Measurements from ENCODE around the gene PDCD4. TPM values are rescaled to one million over a fixed set of nuclear protein-coding genes. Genes with fewer than 3 reads are reported as not detected.

Gene PDCD4
- total and polyA plus RNA-seq, 10 of the 15 experiments (the other 5 are each of a cell fraction or from before 2014, with no cell fraction given), result 101 to 372 (median 171) TPM

DNA sequence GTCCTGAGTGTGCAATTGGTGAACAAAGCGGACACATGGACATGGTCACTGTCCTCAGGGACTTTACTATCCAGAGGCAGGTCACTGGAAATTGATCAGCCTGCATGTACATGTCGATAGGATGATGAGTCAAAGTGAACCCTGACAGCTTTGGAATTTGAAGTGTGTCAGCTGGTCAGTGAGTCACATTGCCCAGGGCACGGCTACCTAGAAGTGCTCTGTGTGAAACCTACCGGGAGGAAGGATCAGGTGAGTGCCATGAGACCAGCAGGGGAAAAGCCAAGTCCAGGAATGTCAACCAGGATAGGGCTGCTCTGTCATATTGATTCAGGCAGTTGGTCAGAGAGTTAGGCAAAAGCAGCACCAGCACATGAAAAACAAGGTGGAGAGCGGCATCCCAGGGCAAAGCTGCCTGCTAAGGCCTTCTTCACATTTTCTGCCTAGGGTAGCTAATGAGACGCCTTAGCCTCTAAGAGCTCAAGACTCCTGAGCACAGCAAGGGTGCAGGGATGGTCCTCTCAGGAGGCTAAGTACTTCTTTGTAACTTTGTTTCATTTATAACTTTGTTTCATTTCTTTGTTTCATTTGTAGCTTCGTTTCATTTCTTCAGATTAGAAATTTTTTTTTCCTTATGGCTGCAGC lies 19.4 kb upstream of the PDCD4 start (continued):
- no peak for TF ChIP-seq ATF7 (IDR thresholded peaks at IDR 0.05; ENCODE audit: low read depth)
- TF ChIP-seq NFXL1 (IDR thresholded peaks at IDR 0.05; ENCODE audit: borderline replicate concordance), result no peak
- TF ChIP-seq CHD1 (IDR thresholded peaks at IDR 0.05; ENCODE audit: low read depth, low read length), result no peak
- no peak for TF ChIP-seq EZH2 (IDR thresholded peaks at IDR 0.05; ENCODE audit: borderline replicate concordance, control insufficient read depth, low read depth, low read length)
- no peak for TF ChIP-seq GABPA (IDR thresholded peaks at IDR 0.05; ENCODE audit: low read depth)
- no peak for TF ChIP-seq ZNF274 (IDR thresholded peaks at IDR 0.05; ENCODE audit: insufficient read depth, insufficient read length)
- no peak for TF ChIP-seq FOXK2 (IDR thresholded peaks at IDR 0.05)
- TF ChIP-seq, protein P1, sequence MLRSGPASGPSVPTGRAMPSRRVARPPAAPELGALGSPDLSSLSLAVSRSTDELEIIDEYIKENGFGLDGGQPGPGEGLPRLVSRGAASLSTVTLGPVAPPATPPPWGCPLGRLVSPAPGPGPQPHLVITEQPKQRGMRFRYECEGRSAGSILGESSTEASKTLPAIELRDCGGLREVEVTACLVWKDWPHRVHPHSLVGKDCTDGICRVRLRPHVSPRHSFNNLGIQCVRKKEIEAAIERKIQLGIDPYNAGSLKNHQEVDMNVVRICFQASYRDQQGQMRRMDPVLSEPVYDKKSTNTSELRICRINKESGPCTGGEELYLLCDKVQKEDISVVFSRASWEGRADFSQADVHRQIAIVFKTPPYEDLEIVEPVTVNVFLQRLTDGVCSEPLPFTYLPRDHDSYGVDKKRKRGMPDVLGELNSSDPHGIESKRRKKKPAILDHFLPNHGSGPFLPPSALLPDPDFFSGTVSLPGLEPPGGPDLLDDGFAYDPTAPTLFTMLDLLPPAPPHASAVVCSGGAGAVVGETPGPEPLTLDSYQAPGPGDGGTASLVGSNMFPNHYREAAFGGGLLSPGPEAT (IDR thresholded peaks at IDR 0.05; ENCODE audit: low read depth), result no peak
- peak; percentile 49 to 55; a peak in 2 of 4 replicates for TF ChIP-seq IKZF2 (IDR thresholded peaks at IDR 0.05)
- no peak for TF ChIP-seq NFYB (IDR thresholded peaks at IDR 0.05; ENCODE audit: insufficient read depth, low read depth, low read length)
- TF ChIP-seq SIN3A (IDR thresholded peaks at IDR 0.05; ENCODE audit: low read depth, low read length), result no peak
- no peak for TF ChIP-seq KDM1A (IDR thresholded peaks at IDR 0.05; ENCODE audit: borderline replicate concordance)
- no peak for TF ChIP-seq STAT1 (conservative IDR thresholded peaks at IDR 0.05)
- TF ChIP-seq, protein P2, sequence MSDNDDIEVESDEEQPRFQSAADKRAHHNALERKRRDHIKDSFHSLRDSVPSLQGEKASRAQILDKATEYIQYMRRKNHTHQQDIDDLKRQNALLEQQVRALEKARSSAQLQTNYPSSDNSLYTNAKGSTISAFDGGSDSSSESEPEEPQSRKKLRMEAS (IDR thresholded peaks at IDR 0.05; ENCODE audit: low read depth, low read length), result no peak
- TF ChIP-seq ZNF384 (IDR thresholded peaks at IDR 0.05; ENCODE audit: borderline replicate concordance, low read depth, low read length), result no peak
- no peak for TF ChIP-seq SUPT20H (IDR thresholded peaks at IDR 0.05; ENCODE audit: borderline replicate concordance, control insufficient read depth, low read depth, low read length)
- TF ChIP-seq, protein P3, sequence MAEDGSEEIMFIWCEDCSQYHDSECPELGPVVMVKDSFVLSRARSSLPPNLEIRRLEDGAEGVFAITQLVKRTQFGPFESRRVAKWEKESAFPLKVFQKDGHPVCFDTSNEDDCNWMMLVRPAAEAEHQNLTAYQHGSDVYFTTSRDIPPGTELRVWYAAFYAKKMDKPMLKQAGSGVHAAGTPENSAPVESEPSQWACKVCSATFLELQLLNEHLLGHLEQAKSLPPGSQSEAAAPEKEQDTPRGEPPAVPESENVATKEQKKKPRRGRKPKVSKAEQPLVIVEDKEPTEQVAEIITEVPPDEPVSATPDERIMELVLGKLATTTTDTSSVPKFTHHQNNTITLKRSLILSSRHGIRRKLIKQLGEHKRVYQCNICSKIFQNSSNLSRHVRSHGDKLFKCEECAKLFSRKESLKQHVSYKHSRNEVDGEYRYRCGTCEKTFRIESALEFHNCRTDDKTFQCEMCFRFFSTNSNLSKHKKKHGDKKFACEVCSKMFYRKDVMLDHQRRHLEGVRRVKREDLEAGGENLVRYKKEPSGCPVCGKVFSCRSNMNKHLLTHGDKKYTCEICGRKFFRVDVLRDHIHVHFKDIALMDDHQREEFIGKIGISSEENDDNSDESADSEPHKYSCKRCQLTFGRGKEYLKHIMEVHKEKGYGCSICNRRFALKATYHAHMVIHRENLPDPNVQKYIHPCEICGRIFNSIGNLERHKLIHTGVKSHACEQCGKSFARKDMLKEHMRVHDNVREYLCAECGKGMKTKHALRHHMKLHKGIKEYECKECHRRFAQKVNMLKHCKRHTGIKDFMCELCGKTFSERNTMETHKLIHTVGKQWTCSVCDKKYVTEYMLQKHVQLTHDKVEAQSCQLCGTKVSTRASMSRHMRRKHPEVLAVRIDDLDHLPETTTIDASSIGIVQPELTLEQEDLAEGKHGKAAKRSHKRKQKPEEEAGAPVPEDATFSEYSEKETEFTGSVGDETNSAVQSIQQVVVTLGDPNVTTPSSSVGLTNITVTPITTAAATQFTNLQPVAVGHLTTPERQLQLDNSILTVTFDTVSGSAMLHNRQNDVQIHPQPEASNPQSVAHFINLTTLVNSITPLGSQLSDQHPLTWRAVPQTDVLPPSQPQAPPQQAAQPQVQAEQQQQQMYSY (CRISPR knock-in tag; IDR thresholded peaks at IDR 0.05), result no peak
- TF ChIP-seq SPI1 (IDR thresholded peaks at IDR 0.05; ENCODE audit: borderline replicate concordance, insufficient read depth, low read depth, low read length), result no peak
- TF ChIP-seq, protein P4, sequence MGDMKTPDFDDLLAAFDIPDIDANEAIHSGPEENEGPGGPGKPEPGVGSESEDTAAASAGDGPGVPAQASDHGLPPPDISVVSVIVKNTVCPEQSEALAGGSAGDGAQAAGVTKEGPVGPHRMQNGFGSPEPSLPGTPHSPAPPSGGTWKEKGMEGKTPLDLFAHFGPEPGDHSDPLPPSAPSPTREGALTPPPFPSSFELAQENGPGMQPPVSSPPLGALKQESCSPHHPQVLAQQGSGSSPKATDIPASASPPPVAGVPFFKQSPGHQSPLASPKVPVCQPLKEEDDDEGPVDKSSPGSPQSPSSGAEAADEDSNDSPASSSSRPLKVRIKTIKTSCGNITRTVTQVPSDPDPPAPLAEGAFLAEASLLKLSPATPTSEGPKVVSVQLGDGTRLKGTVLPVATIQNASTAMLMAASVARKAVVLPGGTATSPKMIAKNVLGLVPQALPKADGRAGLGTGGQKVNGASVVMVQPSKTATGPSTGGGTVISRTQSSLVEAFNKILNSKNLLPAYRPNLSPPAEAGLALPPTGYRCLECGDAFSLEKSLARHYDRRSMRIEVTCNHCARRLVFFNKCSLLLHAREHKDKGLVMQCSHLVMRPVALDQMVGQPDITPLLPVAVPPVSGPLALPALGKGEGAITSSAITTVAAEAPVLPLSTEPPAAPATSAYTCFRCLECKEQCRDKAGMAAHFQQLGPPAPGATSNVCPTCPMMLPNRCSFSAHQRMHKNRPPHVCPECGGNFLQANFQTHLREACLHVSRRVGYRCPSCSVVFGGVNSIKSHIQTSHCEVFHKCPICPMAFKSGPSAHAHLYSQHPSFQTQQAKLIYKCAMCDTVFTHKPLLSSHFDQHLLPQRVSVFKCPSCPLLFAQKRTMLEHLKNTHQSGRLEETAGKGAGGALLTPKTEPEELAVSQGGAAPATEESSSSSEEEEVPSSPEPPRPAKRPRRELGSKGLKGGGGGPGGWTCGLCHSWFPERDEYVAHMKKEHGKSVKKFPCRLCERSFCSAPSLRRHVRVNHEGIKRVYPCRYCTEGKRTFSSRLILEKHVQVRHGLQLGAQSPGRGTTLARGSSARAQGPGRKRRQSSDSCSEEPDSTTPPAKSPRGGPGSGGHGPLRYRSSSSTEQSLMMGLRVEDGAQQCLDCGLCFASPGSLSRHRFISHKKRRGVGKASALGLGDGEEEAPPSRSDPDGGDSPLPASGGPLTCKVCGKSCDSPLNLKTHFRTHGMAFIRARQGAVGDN (IDR thresholded peaks at IDR 0.05), result no peak
- TF ChIP-seq CREM (IDR thresholded peaks at IDR 0.05; ENCODE audit: low read depth), result no peak
- no peak for TF ChIP-seq TCF3 (IDR thresholded peaks at IDR 0.05; ENCODE audit: borderline replicate concordance, insufficient read depth, low read depth, low read length)

All from GM12878 (cell line).